Fibroblast of the aortic adventitia (primary cell): Measurements from ENCODE around the gene EGFR. TPM values are rescaled to one million over a fixed set of nuclear protein-coding genes. Genes with fewer than 3 reads are reported as not detected.
A peak's percentile ranks its signal among the peaks of the same experiment; 100 is the strongest.

ENCODE experiments used
- DNase-seq: peaks from one replicate; pipeline ENCODE4 v3.0.0-alpha.2; 2010; ENCODE audit warnings: low read depth
- H3K4me3 ChIP-seq: 2 replicates; pipeline ENCODE4 v1.5.1; 2011; ENCODE audit warnings: low read depth, mild to moderate bottlenecking, control low read depth, low read length, moderate library complexity
- total RNA-seq: library from RNA; depleted of rRNA; stranded (reverse); fragments of >200 nt; gene quantifications from 2 replicates; pipeline ENCODE4 v1.2.3, GENCODE V29; 2012; ENCODE audit warnings: low replicate concordance
- TF ChIP-seq, protein P1 (sequence below): IDR thresholded peaks from 2 replicates; pipeline ENCODE4 v1.5.1; 2011; ENCODE audit warnings: mild to moderate bottlenecking, low read length, control low read depth, inconsistent platforms; ENCODE audit not compliant: insufficient read depth

The EGFR gene
- total RNA-seq, 1 donor: 147 TPM

DNA sequence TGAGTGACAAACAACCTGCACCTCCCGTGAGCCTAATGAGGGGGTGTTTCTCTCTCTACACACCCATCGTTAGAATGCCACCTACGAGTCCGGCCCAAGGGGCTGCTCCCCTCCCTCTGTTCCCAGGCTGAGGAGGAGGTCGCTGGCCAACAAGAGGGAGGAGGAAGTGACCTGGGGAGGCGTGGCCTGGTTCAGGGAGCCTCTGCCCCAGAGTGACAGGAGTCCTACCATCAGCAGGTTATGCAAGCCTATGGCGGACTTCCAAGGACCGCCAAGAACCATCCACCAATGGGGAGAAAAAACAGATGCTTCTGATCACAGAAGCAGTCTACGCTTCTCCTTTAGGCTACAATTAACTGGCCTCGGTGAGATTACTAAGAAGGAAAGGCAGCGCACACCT is 12.3 kb upstream of the EGFR start:
- TF ChIP-seq, protein P1, sequence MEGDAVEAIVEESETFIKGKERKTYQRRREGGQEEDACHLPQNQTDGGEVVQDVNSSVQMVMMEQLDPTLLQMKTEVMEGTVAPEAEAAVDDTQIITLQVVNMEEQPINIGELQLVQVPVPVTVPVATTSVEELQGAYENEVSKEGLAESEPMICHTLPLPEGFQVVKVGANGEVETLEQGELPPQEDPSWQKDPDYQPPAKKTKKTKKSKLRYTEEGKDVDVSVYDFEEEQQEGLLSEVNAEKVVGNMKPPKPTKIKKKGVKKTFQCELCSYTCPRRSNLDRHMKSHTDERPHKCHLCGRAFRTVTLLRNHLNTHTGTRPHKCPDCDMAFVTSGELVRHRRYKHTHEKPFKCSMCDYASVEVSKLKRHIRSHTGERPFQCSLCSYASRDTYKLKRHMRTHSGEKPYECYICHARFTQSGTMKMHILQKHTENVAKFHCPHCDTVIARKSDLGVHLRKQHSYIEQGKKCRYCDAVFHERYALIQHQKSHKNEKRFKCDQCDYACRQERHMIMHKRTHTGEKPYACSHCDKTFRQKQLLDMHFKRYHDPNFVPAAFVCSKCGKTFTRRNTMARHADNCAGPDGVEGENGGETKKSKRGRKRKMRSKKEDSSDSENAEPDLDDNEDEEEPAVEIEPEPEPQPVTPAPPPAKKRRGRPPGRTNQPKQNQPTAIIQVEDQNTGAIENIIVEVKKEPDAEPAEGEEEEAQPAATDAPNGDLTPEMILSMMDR: no peak
- DNase-seq: no peak
- no peak overlapping the region for H3K4me3 ChIP-seq

DNA sequence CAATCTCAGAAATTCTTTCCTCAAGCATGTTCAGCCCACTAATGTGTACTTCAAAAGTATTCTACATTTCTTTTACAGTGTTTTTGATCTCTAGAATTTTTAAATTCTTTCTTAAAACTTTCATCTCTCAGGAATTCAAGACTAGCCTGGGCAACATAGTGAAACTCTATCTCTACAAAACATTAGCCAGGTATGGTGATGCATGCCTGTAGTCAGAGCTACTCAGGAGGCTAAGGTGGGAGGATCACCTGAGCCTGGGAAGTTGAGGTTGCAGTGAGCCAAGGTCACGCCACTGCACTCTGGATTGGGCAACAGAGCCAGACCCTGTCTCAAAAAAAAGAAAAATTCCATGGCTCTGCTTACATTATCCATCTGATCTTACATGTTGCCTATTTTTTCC is 5.0 kb upstream of the EGFR start:
- DNase-seq: no peak
- H3K4me3 ChIP-seq: no peak overlapping the region
- TF ChIP-seq, protein P1: no peak

DNA sequence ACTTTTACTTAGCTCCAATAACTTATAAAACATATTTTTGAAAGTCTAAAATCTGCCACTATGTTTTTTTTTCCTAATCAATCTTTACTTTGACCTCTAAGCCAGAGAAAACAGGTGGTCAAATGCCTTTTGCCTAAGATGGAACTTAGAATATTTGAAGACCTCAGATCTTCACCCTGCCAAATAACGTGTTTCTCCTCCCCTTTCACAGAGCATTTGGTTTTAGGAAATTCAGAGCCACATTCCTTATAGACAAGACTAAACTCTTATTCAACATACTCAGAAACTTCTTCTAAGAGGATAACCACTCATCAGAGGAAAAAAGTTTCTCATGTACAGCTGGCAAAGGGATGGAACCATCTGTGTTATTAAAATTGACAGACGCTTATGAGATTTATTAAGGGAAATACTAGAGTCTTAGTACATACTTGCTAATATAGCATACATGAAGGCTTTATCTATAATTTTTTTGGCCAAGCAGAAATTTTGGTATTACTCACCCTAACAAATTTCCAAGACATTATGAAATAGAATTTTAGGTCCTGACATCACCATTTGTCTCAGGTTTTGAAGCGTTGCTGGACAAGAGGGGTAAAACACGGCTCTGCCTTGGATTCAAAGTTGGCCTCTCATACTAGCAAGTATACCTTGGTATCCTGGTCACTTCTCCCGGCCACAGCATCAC is 2.6 kb upstream of the EGFR start:
- TF ChIP-seq, protein P1: no peak
- peak; percentile 77 for DNase-seq
- H3K4me3 ChIP-seq: no peak overlapping the region

DNA sequence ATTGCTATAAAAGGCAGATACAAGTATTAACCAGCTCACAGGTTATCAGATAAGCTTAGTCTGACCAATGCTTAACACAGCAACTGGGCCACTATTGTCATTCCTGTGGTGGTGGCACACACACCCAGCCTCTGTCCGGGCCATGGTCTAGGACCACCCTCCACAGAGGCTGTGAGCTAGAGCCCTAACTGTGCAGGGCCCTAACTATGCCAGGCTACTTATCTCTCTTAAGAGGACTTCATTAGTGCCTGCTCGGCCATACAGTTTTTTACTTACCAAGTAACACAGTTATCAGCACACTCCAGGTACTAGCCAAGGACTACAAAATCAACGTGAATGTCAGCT is 2.1 kb upstream of the EGFR start:
- no peak overlapping the region for H3K4me3 ChIP-seq
- no peak for DNase-seq
- TF ChIP-seq, protein P1: no peak

DNA sequence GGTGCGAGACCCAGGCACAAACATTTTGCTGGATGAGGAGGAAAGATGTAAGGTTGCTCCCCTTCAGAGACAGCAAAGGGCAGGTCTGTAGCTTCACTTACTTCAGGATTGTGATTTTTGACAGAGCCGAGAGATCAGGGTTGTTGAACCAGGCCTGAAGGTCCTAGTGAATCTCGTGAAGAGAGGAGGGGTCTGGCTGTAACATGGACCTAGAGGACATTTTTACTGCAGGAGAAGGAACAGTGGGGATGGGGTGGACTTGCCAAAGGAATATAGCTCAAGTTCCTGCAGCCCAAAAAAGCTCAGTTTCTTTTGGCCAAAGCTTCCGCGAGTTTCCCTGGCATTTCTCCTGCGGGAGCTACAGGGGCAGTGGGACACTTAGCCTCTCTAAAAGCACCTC is 976 bp upstream of the EGFR start:
- TF ChIP-seq, protein P1: no peak
- H3K4me3 ChIP-seq: peak overlapping the region; percentile 79
- DNase-seq: no peak

DNA sequence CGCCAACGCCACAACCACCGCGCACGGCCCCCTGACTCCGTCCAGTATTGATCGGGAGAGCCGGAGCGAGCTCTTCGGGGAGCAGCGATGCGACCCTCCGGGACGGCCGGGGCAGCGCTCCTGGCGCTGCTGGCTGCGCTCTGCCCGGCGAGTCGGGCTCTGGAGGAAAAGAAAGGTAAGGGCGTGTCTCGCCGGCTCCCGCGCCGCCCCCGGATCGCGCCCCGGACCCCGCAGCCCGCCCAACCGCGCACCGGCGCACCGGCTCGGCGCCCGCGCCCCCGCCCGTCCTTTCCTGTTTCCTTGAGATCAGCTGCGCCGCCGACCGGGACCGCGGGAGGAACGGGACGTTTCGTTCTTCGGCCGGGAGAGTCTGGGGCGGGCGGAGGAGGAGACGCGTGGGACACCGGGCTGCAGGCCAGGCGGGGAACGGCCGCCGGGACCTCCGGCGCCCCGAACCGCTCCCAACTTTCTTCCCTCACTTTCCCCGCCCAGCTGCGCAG is 424 bp downstream of the EGFR start:
- peak overlapping the region; percentile 79 for H3K4me3 ChIP-seq
- DNase-seq: no peak
- TF ChIP-seq, protein P1: no peak
